Measurements from ENCODE around the gene IMPA2.
"Not testable (repeated sequence)": the region's sequence is repeated elsewhere in the genome, so short reads cannot be mapped to it uniquely, and the experiment has no call there.

DNA sequence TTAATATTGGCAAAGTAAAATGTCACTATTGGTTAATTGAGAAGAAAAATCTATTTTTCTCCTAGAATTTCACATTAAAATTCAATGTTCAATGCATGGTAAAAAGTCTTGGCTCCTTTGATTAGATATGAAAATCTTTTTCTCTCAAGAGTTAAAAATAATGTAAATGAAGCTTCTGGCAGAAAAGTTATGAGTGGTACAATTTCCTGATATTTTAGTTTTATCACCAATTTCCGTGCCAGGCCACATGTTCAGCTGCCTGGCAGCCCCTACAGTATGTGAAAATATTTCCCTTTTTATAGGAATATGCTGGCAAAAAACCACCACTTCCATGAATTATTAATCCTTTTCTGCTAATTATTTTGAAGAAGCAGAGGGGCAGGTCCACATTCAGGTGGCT is 89.8 kb downstream of the IMPA2 start:
- TF ChIP-seq CTCF (conservative IDR thresholded peaks at IDR 0.05; ENCODE audit: low read depth, low read length); RAD21 (IDR thresholded peaks at IDR 0.05; ENCODE audit: low read length): not testable (repeated sequence)
